Activated naive CD4-positive, alpha-beta T cell treated with Interleukin-2 at 50 U/mL for 16 hours (primary cell): ENCODE data around the gene PIK3CG.
"Not testable (repeated sequence)": the region's sequence is repeated elsewhere in the genome, so short reads cannot be mapped to it uniquely, and the experiment has no call there.

ENCODE experiments used
- DNase-seq: peaks from one replicate; pipeline ENCODE4 v3.0.0-alpha.2; 2020

PIK3CG gene

DNA sequence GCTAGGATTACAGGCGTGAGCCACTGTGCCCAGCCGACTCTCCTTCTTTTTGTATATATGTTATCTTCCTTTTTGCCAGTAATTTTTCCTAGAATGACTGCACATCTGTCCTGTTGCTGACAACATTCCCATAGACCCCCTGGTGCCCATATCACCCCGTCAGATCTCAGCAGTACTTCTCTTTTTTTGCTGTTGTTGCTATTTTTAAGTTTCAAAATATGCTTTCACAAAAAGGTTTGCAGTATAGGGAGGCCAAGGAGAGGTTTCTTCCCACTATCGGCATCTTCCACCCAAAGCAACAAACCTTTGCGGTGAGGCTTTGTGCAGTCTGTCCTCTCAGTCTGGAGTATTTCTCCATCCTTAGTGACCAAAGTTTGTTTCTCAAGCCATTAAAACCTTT, 23.1 kb downstream of the PIK3CG start:
- no peak for DNase-seq

DNA sequence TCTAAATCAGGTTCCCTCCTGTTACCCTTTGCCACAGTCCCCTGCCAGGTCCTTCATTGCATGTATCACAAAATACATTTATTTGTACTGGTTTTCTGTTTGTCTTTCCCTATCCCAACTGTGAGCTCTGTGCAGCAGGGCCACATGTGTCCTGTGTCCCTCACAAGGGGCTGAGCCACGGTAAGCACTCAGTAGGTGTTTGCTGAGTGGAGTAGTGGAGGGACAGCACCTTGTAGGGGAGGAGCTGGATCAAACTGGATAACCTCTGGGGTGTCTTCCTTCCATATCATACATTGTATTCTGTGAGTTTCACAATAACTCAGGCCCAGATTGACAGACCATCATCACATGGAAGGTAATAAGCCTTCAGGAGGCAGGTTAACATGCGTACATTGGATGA, 25.9 kb downstream of the PIK3CG start:
- DNase-seq: no peak

- DNase-seq: no peak
Measured at GRCh38 chr7:106891548-106892410, 26.7 kb downstream of the PIK3CG start.

DNA sequence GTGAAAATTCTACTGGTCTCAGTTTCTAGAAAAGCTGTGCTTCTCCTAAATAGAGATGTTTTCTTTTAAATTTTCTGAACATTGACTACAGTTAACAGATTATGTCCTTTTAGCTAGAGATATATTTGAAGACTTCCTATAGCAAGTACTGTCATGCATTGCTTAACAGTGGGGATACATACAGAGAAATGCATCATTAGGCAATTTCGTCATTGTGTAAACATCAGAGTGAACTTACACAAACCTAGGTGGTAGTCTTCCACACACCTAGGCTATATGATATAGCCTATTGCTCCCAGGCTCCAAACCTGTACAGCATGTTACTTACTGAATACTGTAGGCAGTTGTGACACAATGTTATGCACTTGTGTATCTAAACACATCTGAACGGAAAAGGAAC, 28.5 kb downstream of the PIK3CG start:
- DNase-seq: no peak

GRCh38 chr7:106895246-106895864, 30.3 kb downstream of the PIK3CG start:
- no peak for DNase-seq

GRCh38 chr7:106896231-106896630, 31.1 kb downstream of the PIK3CG start:
- no peak for DNase-seq

- not testable (repeated sequence) for DNase-seq
Measured at GRCh38 chr7:106897553-106897952, 32.5 kb downstream of the PIK3CG start.

DNA sequence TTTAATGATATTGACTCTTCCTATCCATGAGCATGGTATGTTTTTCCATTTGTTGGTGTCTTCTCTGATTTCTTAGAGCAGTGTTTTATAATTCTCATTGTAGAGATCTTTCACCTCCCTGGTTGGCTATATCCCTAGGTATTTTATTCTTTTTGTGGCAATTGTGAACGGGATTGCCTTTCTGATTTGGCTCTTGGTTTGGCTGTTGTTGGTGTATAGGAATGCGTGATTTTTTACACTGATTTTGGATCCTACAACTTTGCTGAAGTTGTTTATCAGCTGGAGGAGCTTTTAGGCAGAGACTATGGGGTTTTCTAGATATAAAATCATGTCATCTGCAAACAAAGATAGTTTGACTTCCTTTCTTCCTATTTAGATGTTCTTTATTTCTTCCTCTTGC, 33.9 kb downstream of the PIK3CG start:
- DNase-seq: not testable (repeated sequence)

DNA sequence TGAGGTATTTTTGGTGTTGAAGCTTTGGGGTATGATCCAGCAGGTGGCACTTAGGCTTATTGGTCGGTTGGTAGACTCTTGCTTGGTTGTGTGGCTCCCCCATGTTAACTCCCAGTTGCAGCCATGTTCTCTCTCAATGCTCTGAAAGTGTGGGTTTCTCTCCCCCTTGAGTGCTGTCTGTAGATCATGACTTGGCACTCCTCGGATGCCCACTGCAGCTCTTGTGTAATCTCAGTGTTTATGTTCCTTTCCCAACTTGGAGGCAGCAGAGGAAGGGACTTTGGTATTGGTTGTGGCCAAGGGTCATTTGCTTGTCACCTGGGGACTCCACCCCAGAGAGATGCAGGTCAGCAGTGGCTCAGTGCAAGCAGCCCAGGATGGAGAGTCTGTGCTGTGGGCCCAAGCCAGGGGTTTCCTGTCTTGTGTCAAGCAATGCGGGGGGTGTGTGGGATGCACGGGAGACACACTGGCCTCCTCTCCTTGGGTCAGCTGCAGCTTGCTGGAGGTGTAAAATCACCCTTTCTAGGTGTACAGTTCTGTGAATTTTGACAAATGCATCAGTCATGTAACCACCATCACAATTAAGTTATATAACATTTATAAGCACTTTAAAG, 36.9 kb downstream of the PIK3CG start:
- no peak for DNase-seq

- DNase-seq: no peak
Measured at GRCh38 chr7:106905734-106906133, 40.7 kb downstream of the PIK3CG start.

GRCh38 chr7:106911959-106912358, 46.9 kb downstream of the PIK3CG start:
- no peak for DNase-seq

DNA sequence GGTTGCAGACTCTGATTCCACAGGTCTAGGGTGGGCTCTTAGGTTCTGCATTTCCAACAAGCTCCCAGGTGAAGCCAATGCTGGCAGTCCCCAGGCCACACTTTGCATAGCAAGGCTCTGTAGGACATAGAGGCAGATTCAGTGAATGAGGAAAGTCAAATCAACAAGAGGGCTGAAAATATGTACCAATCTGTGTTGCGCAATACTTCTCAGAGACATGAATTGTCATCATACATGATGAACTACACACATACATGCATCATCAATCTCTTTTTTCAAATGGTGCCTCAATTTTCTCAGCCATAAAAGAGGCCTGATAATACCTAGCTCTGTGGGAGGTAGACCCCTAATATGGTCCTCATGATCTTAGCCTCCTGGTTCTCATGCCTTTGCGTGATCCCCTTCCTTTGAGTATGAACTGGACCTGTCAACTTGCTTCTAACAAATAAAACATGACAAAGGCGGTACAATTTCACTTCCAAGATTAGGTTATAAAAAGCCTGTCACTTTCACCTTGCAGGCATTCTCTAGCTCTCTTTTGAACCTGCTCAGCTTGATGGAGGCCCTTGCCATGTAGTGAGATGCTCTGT, 49.0 kb downstream of the PIK3CG start:
- no peak for DNase-seq

GRCh38 chr7:106915407-106915806, 50.3 kb downstream of the PIK3CG start:
- DNase-seq: no peak

DNA sequence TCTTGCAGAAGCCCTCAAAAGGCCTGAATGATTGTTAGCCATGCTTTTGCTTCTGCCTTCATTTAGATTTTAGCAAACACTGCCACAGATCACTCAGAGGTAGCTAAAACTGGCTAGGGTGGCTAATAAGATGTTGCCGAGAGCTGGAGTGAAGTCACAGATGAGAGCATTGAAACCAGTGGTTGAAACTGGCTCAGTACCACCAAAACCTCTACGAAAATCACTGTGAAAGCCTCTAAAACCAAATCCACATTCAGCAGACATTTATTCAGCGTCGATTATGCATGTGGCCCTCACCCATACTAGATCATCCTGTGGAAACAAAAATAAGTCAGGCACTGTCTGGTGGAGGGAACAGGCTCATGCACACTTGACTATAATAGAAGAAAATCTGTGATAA, 50.8 kb downstream of the PIK3CG start:
- no peak for DNase-seq

GRCh38 chr7:106916679-106917078, 51.6 kb downstream of the PIK3CG start:
- DNase-seq: no peak

- DNase-seq: no peak
Measured at GRCh38 chr7:106918991-106919390, 53.9 kb downstream of the PIK3CG start.

GRCh38 chr7:106924468-106924867, 59.4 kb downstream of the PIK3CG start:
- DNase-seq: not testable (repeated sequence)

- no peak for DNase-seq
Measured at GRCh38 chr7:106926892-106927291, 61.8 kb downstream of the PIK3CG start.

DNA sequence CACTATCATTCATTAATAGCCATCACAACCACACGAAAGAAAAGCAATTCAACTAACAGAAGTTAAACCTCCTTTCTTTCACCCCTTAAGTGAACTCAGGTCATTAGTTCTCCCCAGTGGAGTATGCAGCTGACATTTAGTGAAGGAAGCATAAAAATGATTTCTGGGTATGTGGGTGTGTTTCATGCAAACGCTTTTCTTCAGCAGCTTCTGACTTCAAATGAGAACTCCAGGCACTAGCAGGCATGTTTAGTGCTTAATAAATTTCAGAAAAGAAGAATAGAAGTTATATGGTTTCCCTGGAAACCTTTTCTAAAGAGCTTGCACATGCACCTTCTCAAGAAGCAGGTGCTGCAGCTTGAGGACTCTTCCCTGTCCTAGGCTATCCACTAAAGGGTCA, 62.5 kb downstream of the PIK3CG start:
- no peak for DNase-seq

DNA sequence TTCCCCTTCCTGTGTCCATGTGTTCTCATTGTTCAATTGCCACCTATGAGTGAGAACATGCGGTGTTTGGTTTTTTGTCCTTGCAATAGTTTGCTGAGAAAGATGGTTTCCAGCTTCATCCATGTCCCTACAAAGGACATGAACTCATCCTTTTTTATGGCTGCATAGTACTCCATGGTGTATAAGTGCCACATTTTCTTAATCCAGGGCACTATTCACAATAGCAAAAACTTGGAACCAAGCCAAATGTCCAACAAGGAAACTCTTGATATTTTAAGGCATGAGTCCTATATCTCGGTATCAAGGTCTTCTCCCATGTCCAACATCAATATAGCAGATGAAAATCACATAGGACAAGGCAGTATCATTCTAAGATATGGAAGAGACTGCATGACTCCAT, 64.5 kb downstream of the PIK3CG start:
- not testable (repeated sequence) for DNase-seq

GRCh38 chr7:106936236-106936635, 71.2 kb downstream of the PIK3CG start:
- DNase-seq: no peak

DNA sequence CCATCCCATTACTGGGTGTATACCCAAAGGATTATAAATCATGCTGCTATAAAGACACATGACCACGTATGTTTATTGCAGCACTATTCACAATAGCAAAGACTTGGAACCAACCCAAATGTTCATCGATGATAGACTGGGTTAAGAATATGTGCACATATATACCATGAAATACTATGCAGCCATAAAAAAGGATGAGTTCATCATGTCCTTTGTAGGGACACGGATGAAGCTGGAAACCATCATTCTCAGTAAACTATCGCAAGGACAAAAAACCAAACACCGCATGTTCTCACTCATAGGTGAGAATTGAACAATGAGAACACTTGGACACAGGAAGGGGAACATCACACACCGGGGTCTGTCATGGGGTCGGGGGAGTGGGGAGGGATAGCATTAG, 73.0 kb downstream of the PIK3CG start:
- not testable (repeated sequence) for DNase-seq

- no peak for DNase-seq
Measured at GRCh38 chr7:106938803-106939202, 73.7 kb downstream of the PIK3CG start.
